Measurements from ENCODE around the gene C12orf75.

C12orf75 gene

GRCh38 chr12:105418229-105418628 is 87.7 kb downstream of the C12orf75 start:
- no peak for TF ChIP-seq CTCF (conservative IDR thresholded peaks at IDR 0.05; ENCODE audit: low read depth)
- CTCF ChIA-PET = interaction anchor here (0.6 to 1.7 kb wide), 5 partner anchors 19 to 806 kb away, joined by 3 to 7 read pairs (median 4); no protein-coding TSS in a partner anchor
- peak; percentile 75 for DNase-seq (ENCODE audit: low spot score)
- H3K27ac ChIP-seq = peak overlapping the region; percentile 44
- POLR2A ChIA-PET (ENCODE audit: low non-redundant PET) = no interaction called here

- no peak for TF ChIP-seq CTCF (conservative IDR thresholded peaks at IDR 0.05; ENCODE audit: low read depth)
- ChIA-PET POLR2A (ENCODE audit: low non-redundant PET) (no interaction called here), CTCF (interaction anchor here (0.6 to 1.7 kb wide), 3 partner anchors 194 to 805 kb away, joined by 3 to 7 read pairs (median 3); no protein-coding TSS in a partner anchor)
- peak overlapping the region; percentile 44 for H3K27ac ChIP-seq
- no peak for DNase-seq (ENCODE audit: low spot score)
These were observed 88.4 kb downstream of the C12orf75 start for GRCh38 chr12:105418821-105419291.

GRCh38 chr12:105419606-105420005 is 89.1 kb downstream of the C12orf75 start:
- no peak for DNase-seq (ENCODE audit: low spot score)
- TF ChIP-seq CTCF (conservative IDR thresholded peaks at IDR 0.05; ENCODE audit: low read depth) = no peak
- no peak overlapping the region for H3K27ac ChIP-seq
- ChIA-PET CTCF (interaction anchor here (0.6 kb wide), 1 partner anchor 195 kb away, joined by 3 read pairs; no protein-coding TSS in a partner anchor), POLR2A (ENCODE audit: low non-redundant PET) (no interaction called here)

GRCh38 chr12:105420046-105420445 is 89.6 kb downstream of the C12orf75 start:
- ChIA-PET CTCF (interaction anchor here (0.6 to 1.5 kb wide), 11 partner anchors 11 to 804 kb away, joined by 3 to 23 read pairs (median 4); partner anchors contain the start of gene NUAK1), POLR2A (ENCODE audit: low non-redundant PET) (no interaction called here)
- TF ChIP-seq CTCF (conservative IDR thresholded peaks at IDR 0.05; ENCODE audit: low read depth) = no peak
- no peak for DNase-seq (ENCODE audit: low spot score)
- no peak overlapping the region for H3K27ac ChIP-seq

- TF ChIP-seq CTCF (conservative IDR thresholded peaks at IDR 0.05; ENCODE audit: low read depth) = peak; percentile 86
- no peak overlapping the region for H3K27ac ChIP-seq
- ChIA-PET CTCF (interaction anchor here (0.6 to 1.5 kb wide), 12 partner anchors 12 to 803 kb away, joined by 3 to 23 read pairs (median 4); partner anchors contain the start of gene NUAK1), POLR2A (ENCODE audit: low non-redundant PET) (no interaction called here)
- peak; percentile 60 for DNase-seq (ENCODE audit: low spot score)
These were observed 90.3 kb downstream of the C12orf75 start for GRCh38 chr12:105420659-105421240.
